CD14-positive monocyte (primary cell): ENCODE measurements around the gene ARMC10. TPM values are rescaled to one million over a fixed set of nuclear protein-coding genes. Genes with fewer than 3 reads are reported as not detected.

Source experiments
- DNase-seq, 3 donors: peaks; one replicate each; pipeline ENCODE4 v3.0.0-alpha.2; 2011 to 2022
- H2AFZ ChIP-seq: 2 replicates; pipeline ENCODE4 v1.6.0; 2012; ENCODE audit warnings: mild to moderate bottlenecking, low read depth, low read length, inconsistent platforms; ENCODE audit not compliant: insufficient read depth, poor library complexity, severe bottlenecking
- H3K27ac ChIP-seq, 2 donors: 1 replicate in 1 of 2; 2 replicates in 1 of 2; pipeline ENCODE4 v1.5.1; 2012 to 2013; ENCODE audit warnings: low read length in 2 of 2, control low read depth in 1 of 2, inconsistent platforms in 1 of 2, low read depth in 1 of 2, mild to moderate bottlenecking in 1 of 2
- H3K27me3 ChIP-seq, 2 donors: one replicate each; pipeline versions ENCODE4 v1.6.0 to v1.6.1; 2011 to 2013; ENCODE audit warnings: low read length in 2 of 2; ENCODE audit not compliant: control insufficient read depth in 2 of 2, insufficient read depth in 2 of 2
- H3K36me3 ChIP-seq, 2 donors: replicated peaks in 1 of 2; 1 replicate in 1 of 2; 2 replicates in 1 of 2; pipeline versions ENCODE4 v1.5.1 to v1.6.1; 2012 to 2013; ENCODE audit warnings: low read length in 2 of 2, control low read depth in 1 of 2, inconsistent platforms in 1 of 2, mild to moderate bottlenecking in 1 of 2; ENCODE audit not compliant: insufficient read depth in 2 of 2, control insufficient read depth in 1 of 2
- H3K4me1 ChIP-seq, 2 donors: 1 replicate in 1 of 2; 2 replicates in 1 of 2; pipeline versions ENCODE4 v1.5.1 to v1.6.1; 2012 to 2013; ENCODE audit warnings: low read length in 2 of 2, control low read depth in 1 of 2, inconsistent platforms in 1 of 2, mild to moderate bottlenecking in 1 of 2, moderate library complexity in 1 of 2; ENCODE audit not compliant: insufficient read depth in 2 of 2, control insufficient read depth in 1 of 2
- H3K4me2 ChIP-seq: replicated peaks from 2 replicates; pipeline ENCODE3; 2012; ENCODE audit warnings: low read length, moderate library complexity, mild to moderate bottlenecking; ENCODE audit not compliant: poor library complexity, severe bottlenecking; ENCODE audit errors: extremely low read depth
- H3K4me3 ChIP-seq, 3 experiments: fragments of 200-600 bp in 1 of 3; sonication (generic) in 1 of 3; replicated peaks in 1 of 3; 1 replicate in 2 of 3; 2 replicates in 1 of 3; pipeline ENCODE4 v1.5.1; 2011 to 2013; ENCODE audit warnings: low read length in 3 of 3, mild to moderate bottlenecking in 3 of 3, control low read depth in 2 of 3, low read depth in 2 of 3, inconsistent platforms in 1 of 3, moderate library complexity in 1 of 3
- H3K79me2 ChIP-seq: 2 replicates; pipeline ENCODE4 v1.6.0; 2012; ENCODE audit warnings: mild to moderate bottlenecking, control low read depth, inconsistent platforms, low read length, moderate library complexity; ENCODE audit not compliant: insufficient read depth
- H3K9ac ChIP-seq: 2 replicates; pipeline ENCODE4 v1.6.0; 2017; ENCODE audit warnings: low read length, mild to moderate bottlenecking; ENCODE audit not compliant: insufficient read depth, poor library complexity, severe bottlenecking
- H3K9me3 ChIP-seq, 2 donors: replicated peaks in 1 of 2; 1 replicate in 1 of 2; 2 replicates in 1 of 2; pipeline versions ENCODE4 v1.5.1 to v1.6.1; 2012 to 2013; ENCODE audit warnings: low read length in 2 of 2, control low read depth in 1 of 2; ENCODE audit not compliant: control insufficient read depth in 1 of 2, insufficient read depth in 1 of 2
- H4K20me1 ChIP-seq: 2 replicates; pipeline ENCODE4 v1.6.0; 2012; ENCODE audit warnings: mild to moderate bottlenecking, low read length, control low read depth, moderate library complexity; ENCODE audit not compliant: insufficient read depth
- H3K27ac Mint-ChIP-seq, 7 donors: one replicate each; pipeline ENCODE4 v1.8.0; 2020; ENCODE audit warnings: mild to moderate bottlenecking in 7 of 7, mixed read lengths in 7 of 7, moderate library complexity in 6 of 7, inconsistent platforms in 2 of 7
- H3K27me3 Mint-ChIP-seq, 3 donors: one replicate each; pipeline ENCODE4 v1.8.0; 2021 to 2022; ENCODE audit warnings: low read depth in 3 of 3, mild to moderate bottlenecking in 3 of 3, mixed read lengths in 3 of 3, moderate library complexity in 3 of 3, inconsistent platforms in 1 of 3
- H3K36me3 Mint-ChIP-seq, 2 donors: one replicate each; pipeline ENCODE4 v1.8.0; 2020; ENCODE audit warnings: mixed read lengths in 2 of 2, inconsistent platforms in 1 of 2, mild to moderate bottlenecking in 1 of 2
- H3K4me1 Mint-ChIP-seq: one replicate; pipeline ENCODE4 v1.8.0; 2020; ENCODE audit warnings: mild to moderate bottlenecking, mixed read lengths
- H3K4me3 Mint-ChIP-seq, 2 donors: one replicate each; pipeline ENCODE4 v1.8.0; 2020; ENCODE audit warnings: mild to moderate bottlenecking in 2 of 2, mixed read lengths in 2 of 2, moderate library complexity in 1 of 2
- H3K9me3 Mint-ChIP-seq, 7 donors: one replicate each; pipeline ENCODE4 v1.8.0; 2020 to 2022; ENCODE audit warnings: mixed read lengths in 7 of 7, mild to moderate bottlenecking in 6 of 7, moderate library complexity in 6 of 7, inconsistent platforms in 2 of 7
- WGBS: methylation state at CpG from one replicate; pipeline ENCODE4 v1.1.5; 2013; ENCODE audit warnings: missing lambda C conversion rate; ENCODE audit not compliant: insufficient coverage; 5-methylcytosine and 5-hydroxymethylcytosine counted together
- intact Hi-C, 2 donors: fragments of 100-400 bp; cut with micrococcal nuclease; formaldehyde crosslinking; loops; one replicate each; pipeline versions ENCODE4 v1.15.0 to v1.15.1; 2023
- polyA plus RNA-seq, 3 donors: library from polyadenylated mRNA; depleted of rRNA in 1 of 3; unstranded in 2 of 3; stranded (reverse) in 1 of 3; fragments of 300-500 nt in 2 of 3; fragments of >200 nt in 1 of 3; fragmentation: Illumina TruSeq in 2 of 3; gene quantifications; 1 replicate in 2 of 3; 2 replicates in 1 of 3; pipeline ENCODE4 v1.2.3, GENCODE V29; 2012 to 2021
- TF ChIP-seq, protein P1 (sequence below): fragments of 200-600 bp; IDR thresholded peaks from one replicate; pipeline ENCODE4 v1.8.0; 2022; ENCODE audit warnings: antibody characterized with exemption, mild to moderate bottlenecking

Gene ARMC10
- polyA plus RNA-seq, 3 donors = 15.4 to 60.1 (median 55.1) TPM

DNA sequence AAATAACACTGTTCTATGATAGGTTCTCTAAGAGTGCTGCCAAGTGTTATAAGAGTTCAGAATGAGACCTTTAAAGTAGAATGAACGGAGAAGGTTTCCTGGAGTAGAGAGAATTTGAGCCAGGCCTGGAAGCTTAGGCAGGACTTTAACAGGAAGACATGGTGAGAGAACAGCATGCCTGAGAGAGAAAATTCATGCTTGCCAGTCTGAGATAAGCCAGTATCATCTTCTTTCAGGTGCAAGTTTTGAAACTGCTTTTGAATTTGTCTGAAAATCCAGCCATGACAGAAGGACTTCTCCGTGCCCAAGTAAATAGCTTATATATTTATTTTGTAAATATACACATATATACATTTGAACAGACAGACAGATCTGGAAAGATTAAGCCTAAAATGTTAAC is 22.1 kb downstream of the ARMC10 start:
- H3K36me3 Mint-ChIP-seq = peaks cover 43 to 74% of the 10 kb centered on the region in 2 donors
- no peaks in the 10 kb centered on the region for H3K4me1 ChIP-seq
- no peaks in the 10 kb centered on the region for H3K27me3 Mint-ChIP-seq
- H3K4me1 Mint-ChIP-seq = no peaks in the 10 kb centered on the region
- H3K9ac ChIP-seq = no peak overlapping the region
- H3K9me3 ChIP-seq = no peaks in the 10 kb centered on the region
- H3K27ac ChIP-seq = no peak overlapping the region
- no peaks in the 10 kb centered on the region for H3K79me2 ChIP-seq
- no peak for DNase-seq
- no peaks in the 10 kb centered on the region for H3K9me3 Mint-ChIP-seq
- WGBS = 100% methylated on average over 1 of the region's 2 CpGs
- H4K20me1 ChIP-seq = no peaks in the 10 kb centered on the region
- no peak overlapping the region for H2AFZ ChIP-seq
- H3K27me3 ChIP-seq = no peaks in the 10 kb centered on the region
- H3K4me3 Mint-ChIP-seq = no peak overlapping the region
- intact Hi-C loops = no loop called here
- H3K4me2 ChIP-seq = no peak overlapping the region
- TF ChIP-seq, protein P1, sequence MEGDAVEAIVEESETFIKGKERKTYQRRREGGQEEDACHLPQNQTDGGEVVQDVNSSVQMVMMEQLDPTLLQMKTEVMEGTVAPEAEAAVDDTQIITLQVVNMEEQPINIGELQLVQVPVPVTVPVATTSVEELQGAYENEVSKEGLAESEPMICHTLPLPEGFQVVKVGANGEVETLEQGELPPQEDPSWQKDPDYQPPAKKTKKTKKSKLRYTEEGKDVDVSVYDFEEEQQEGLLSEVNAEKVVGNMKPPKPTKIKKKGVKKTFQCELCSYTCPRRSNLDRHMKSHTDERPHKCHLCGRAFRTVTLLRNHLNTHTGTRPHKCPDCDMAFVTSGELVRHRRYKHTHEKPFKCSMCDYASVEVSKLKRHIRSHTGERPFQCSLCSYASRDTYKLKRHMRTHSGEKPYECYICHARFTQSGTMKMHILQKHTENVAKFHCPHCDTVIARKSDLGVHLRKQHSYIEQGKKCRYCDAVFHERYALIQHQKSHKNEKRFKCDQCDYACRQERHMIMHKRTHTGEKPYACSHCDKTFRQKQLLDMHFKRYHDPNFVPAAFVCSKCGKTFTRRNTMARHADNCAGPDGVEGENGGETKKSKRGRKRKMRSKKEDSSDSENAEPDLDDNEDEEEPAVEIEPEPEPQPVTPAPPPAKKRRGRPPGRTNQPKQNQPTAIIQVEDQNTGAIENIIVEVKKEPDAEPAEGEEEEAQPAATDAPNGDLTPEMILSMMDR = no peak
- H3K27ac Mint-ChIP-seq = no peak overlapping the region
- H3K36me3 ChIP-seq = peaks cover 32 to 75% of the 10 kb centered on the region in 2 donors
- H3K4me3 ChIP-seq = no peak overlapping the region

DNA sequence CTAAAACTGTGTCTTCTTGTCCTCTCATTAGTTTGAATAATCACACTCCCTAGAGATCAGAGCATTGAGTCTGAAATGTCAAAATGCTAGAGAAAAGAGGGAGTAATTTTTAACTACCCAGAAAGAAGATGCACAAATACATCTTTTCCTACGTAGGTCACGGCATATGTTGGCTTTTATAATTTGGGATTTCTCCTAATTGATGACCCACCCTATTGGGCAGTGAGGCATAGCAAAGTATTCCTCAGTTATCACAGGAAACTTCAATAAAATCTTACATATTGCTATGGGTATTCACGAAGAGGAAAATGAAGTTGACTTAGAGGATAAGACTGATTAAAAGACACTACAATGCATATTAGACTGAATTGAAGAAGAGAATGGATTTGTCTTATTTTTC is 25.4 kb downstream of the ARMC10 start:
- Histone ChIP-seq H3K4me2 (no peak overlapping the region), H3K9me3 (no peaks in the 10 kb centered on the region), H3K4me3 (no peak overlapping the region), H2AFZ (no peak overlapping the region), H4K20me1 (no peaks in the 10 kb centered on the region), H3K27ac (no peak overlapping the region), H3K9ac (no peak overlapping the region), H3K4me1 (no peaks in the 10 kb centered on the region), H3K79me2 (no peaks in the 10 kb centered on the region), H3K27me3 (no peaks in the 10 kb centered on the region), H3K36me3 (peaks cover 30 to 77% of the 10 kb centered on the region in 2 donors)
- WGBS = no CpG with 5 or more reads among the region's 3 CpGs
- peaks cover 39 to 66% of the 10 kb centered on the region in 2 donors for H3K36me3 Mint-ChIP-seq
- H3K27ac Mint-ChIP-seq = no peak overlapping the region
- DNase-seq = no peak
- no peaks in the 10 kb centered on the region for H3K4me1 Mint-ChIP-seq
- no peaks in the 10 kb centered on the region for H3K27me3 Mint-ChIP-seq
- intact Hi-C loops = no loop called here
- H3K9me3 Mint-ChIP-seq = no peaks in the 10 kb centered on the region
- TF ChIP-seq, protein P1 = no peak
- no peak overlapping the region for H3K4me3 Mint-ChIP-seq
